Spinal cord (tissue), 10 donors: ENCODE measurements around the gene TMEM219. TPM values are rescaled to one million over a fixed set of nuclear protein-coding genes. Genes with fewer than 3 reads are reported as not detected.
"Not testable (repeated sequence)": the region's sequence is repeated elsewhere in the genome, so short reads cannot be mapped to it uniquely, and the experiment has no call there.

Experiments used
- DNase-seq, 6 donors: peaks; one replicate each; pipeline versions ENCODE4 v3.0.0 to v3.0.0-alpha.2; 2013 to 2015; ENCODE audit warnings: low spot score in 6 of 6, low read depth in 4 of 6
- H3K27ac ChIP-seq: one replicate; pipeline ENCODE4 v1.5.1; 2013; ENCODE audit warnings: low read depth, low read length, control low read depth
- H3K27me3 ChIP-seq: one replicate; pipeline ENCODE4 v1.6.1; 2013; ENCODE audit warnings: low read length; ENCODE audit not compliant: control insufficient read depth, insufficient read depth
- H3K36me3 ChIP-seq: one replicate; pipeline ENCODE4 v1.6.1; 2013; ENCODE audit warnings: low read length; ENCODE audit not compliant: control insufficient read depth, insufficient read depth
- H3K4me1 ChIP-seq: one replicate; pipeline ENCODE4 v1.6.1; 2013; ENCODE audit warnings: low read length; ENCODE audit not compliant: control insufficient read depth, insufficient read depth
- H3K4me3 ChIP-seq: one replicate; pipeline ENCODE4 v1.5.1; 2013; ENCODE audit warnings: low read depth, low read length, control low read depth
- H3K9me3 ChIP-seq: one replicate; pipeline ENCODE4 v1.6.1; 2013; ENCODE audit warnings: low read length; ENCODE audit not compliant: control insufficient read depth, insufficient read depth
- WGBS: methylation state at CpG from one replicate; pipeline ENCODE4 v1.1.5; 2013; ENCODE audit warnings: missing lambda C conversion rate; ENCODE audit not compliant: insufficient coverage; 5-methylcytosine and 5-hydroxymethylcytosine counted together
- polyA plus RNA-seq, 2 donors: library from polyadenylated mRNA; unstranded; fragments of 120-200 nt; gene quantifications; one replicate each; pipeline ENCODE4 v1.2.1, GENCODE V29; 2013; ENCODE audit not compliant: insufficient read length in 2 of 2
- total RNA-seq, 2 donors: library from RNA; depleted of rRNA in 1 of 2; stranded (reverse); fragments of 120-200 nt in 1 of 2; fragments of >200 nt in 1 of 2; gene quantifications; one replicate each; pipeline versions ENCODE4 v1.2.3 to v1.2.4, GENCODE V29; 2013 to 2014
- donor health status: healthy.

Gene TMEM219
- total and polyA plus RNA-seq, 4 donors = 32.5 to 91.4 (median 83.3) TPM

GRCh38 chr16:30009085-30009862 is 47.4 kb downstream of the TMEM219 start:
- 42% methylated on average over 12 of the region's 26 CpGs for WGBS
- peaks cover 47% of the 10 kb centered on the region for H3K36me3 ChIP-seq
- peaks cover 15% of the 10 kb centered on the region for H3K27me3 ChIP-seq
- no peak overlapping the region for H3K4me3 ChIP-seq
- no peak overlapping the region for H3K27ac ChIP-seq
- DNase-seq = no peak
- H3K4me1 ChIP-seq = peaks cover 35% of the 10 kb centered on the region
- no peaks in the 10 kb centered on the region for H3K9me3 ChIP-seq

- H3K27ac ChIP-seq = no peak overlapping the region
- H3K27me3 ChIP-seq = peaks cover 15% of the 10 kb centered on the region
- H3K4me1 ChIP-seq = peaks cover 29% of the 10 kb centered on the region
- no peaks in the 10 kb centered on the region for H3K9me3 ChIP-seq
- WGBS = 24% methylated on average over 27 of the region's 34 CpGs
- peak overlapping the region; percentile 38 for H3K4me3 ChIP-seq
- H3K36me3 ChIP-seq = peaks cover 38% of the 10 kb centered on the region
- DNase-seq = peak in 1 of 6 donors; percentile 17
Observed at GRCh38 chr16:30009990-30010843, 48.3 kb downstream of the TMEM219 start.

- peaks cover 26% of the 10 kb centered on the region for H3K4me1 ChIP-seq
- peak within 1 kb of the TSS; percentile 41 for H3K4me3 ChIP-seq
- peak in 4 of 6 donors; percentile 35 to 92 (median 60) for DNase-seq
- H3K27me3 ChIP-seq = peaks cover 15% of the 10 kb centered on the region
- H3K36me3 ChIP-seq = peaks cover 29% of the 10 kb centered on the region
- no peaks in the 10 kb centered on the region for H3K9me3 ChIP-seq
- no peak within 1 kb of the TSS for H3K27ac ChIP-seq
- under 1% methylated on average over 72 of the region's 99 CpGs for WGBS
Observed at GRCh38 chr16:30010844-30011713, 49.2 kb downstream of the TMEM219 start, which contains the start of gene DOC2A. Gene DOC2A (minus strand): TSS chr16:30011027. CDS start chr16:30010222, 805 bp downstream.

GRCh38 chr16:30011714-30012504 is 50.0 kb downstream of the TMEM219 start:
- DNase-seq = no peak
- Histone ChIP-seq H3K4me1 (peaks cover 26% of the 10 kb centered on the region), H3K4me3 (no peak overlapping the region), H3K9me3 (no peaks in the 10 kb centered on the region), H3K27ac (no peak overlapping the region), H3K27me3 (peaks cover 15% of the 10 kb centered on the region), H3K36me3 (peaks cover 21% of the 10 kb centered on the region)
- 17% methylated on average over 28 of the region's 31 CpGs for WGBS

GRCh38 chr16:30012598-30012997 is 50.7 kb downstream of the TMEM219 start:
- not testable (repeated sequence) for H3K9me3 ChIP-seq, DNase-seq, H3K27ac ChIP-seq, H3K4me3 ChIP-seq
- peaks cover 26% of the 10 kb centered on the region for H3K4me1 ChIP-seq
- H3K27me3 ChIP-seq = peaks cover 15% of the 10 kb centered on the region
- 81% methylated on average over 5 of the region's 14 CpGs for WGBS
- H3K36me3 ChIP-seq = peaks cover 14% of the 10 kb centered on the region

- 86% methylated on average over 7 of the region's 7 CpGs for WGBS
- H3K4me1 ChIP-seq = peaks cover 12% of the 10 kb centered on the region
Observed at GRCh38 chr16:30015450-30015849, 53.6 kb downstream of the TMEM219 start.

GRCh38 chr16:30016555-30017276 is 54.8 kb downstream of the TMEM219 start:
- H3K27ac ChIP-seq = no peak overlapping the region
- no peaks in the 10 kb centered on the region for H3K36me3 ChIP-seq
- no peaks in the 10 kb centered on the region for H3K9me3 ChIP-seq
- DNase-seq = no peak
- peaks cover 4% of the 10 kb centered on the region for H3K27me3 ChIP-seq
- no peak overlapping the region for H3K4me3 ChIP-seq
- WGBS = 100% methylated on average over 3 of the region's 8 CpGs
- peaks cover 18% of the 10 kb centered on the region for H3K4me1 ChIP-seq

More at GRCh38 chr16:30015450-30015849, 53.6 kb downstream of the TMEM219 start:
- H3K4me3 ChIP-seq, H3K9me3 ChIP-seq, DNase-seq, H3K27ac ChIP-seq, H3K36me3 ChIP-seq, H3K27me3 ChIP-seq: not testable (repeated sequence)

GRCh38 chr16:30017277-30017656 is 55.4 kb downstream of the TMEM219 start:
- DNase-seq = no peak
- Histone ChIP-seq H3K36me3 (no peaks in the 10 kb centered on the region), H3K4me1 (peaks cover 16% of the 10 kb centered on the region), H3K27me3 (no peaks in the 10 kb centered on the region), H3K4me3 (no peak overlapping the region), H3K9me3 (no peaks in the 10 kb centered on the region), H3K27ac (no peak overlapping the region)
- WGBS = 100% methylated on average over 1 of the region's 2 CpGs
